ENCODE data around the gene MCRS1.
A peak's percentile ranks its signal among the peaks of the same experiment; 100 is the strongest.
"Not testable (repeated sequence)": the region's sequence is repeated elsewhere in the genome, so short reads cannot be mapped to it uniquely, and the experiment has no call there.

Gene MCRS1, protein sequence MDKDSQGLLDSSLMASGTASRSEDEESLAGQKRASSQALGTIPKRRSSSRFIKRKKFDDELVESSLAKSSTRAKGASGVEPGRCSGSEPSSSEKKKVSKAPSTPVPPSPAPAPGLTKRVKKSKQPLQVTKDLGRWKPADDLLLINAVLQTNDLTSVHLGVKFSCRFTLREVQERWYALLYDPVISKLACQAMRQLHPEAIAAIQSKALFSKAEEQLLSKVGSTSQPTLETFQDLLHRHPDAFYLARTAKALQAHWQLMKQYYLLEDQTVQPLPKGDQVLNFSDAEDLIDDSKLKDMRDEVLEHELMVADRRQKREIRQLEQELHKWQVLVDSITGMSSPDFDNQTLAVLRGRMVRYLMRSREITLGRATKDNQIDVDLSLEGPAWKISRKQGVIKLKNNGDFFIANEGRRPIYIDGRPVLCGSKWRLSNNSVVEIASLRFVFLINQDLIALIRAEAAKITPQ

DNA sequence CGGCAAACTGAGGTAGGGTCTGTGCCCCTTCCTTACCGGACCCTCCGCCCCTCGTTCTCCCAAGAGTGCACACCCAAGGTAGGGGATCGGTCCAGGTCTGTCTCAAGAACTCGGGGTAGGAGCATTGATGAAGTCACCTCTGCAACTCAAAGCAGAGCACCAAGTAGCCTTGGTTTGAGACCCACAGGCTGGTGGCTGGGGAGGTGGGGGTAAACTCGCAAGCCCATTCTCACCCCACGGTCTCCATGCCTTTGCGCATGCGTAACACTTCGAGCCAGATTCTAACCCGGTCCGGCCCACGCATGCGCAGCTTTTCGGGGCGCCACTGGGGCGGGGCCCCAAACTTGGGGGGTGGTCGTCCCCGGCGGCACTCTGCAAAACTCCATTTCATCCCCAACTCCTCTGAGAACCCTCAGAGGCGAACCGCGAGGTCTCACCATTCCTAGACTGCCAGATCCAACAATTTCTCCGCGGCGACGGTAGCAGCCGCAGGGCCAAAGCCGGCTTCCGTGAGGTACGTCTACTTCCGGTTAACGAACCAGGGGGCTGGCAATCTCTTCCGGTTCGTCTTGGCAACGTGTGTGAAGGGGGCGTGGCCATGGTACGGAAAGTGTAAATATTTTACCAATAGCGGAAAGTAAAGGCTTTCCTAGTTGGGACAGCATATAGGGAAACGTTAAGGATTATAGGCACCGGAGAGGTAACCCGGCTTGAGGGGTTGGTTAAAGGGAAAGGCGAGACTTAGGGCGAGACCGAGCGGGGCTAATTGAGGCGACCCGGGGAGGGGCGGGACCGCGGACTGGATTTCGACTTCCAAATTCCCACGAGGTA, at the start of gene MCRS1:
TSS of gene MCRS1 (minus strand) at position 532 of the 831 bp plus-strand sequence. CDS start 1,411 bp downstream, outside the sequence.
- Histone ChIP-seq H3K36me3 (ENCODE audit: insufficient read depth, low read length) (peaks cover 10% of the 10 kb centered on the region), H3K4me1 (ENCODE audit: insufficient read depth, low read length) (no peaks in the 10 kb centered on the region; the same call in 1 of the 2 replicates), H3K9me3 (ENCODE audit: control insufficient read depth, insufficient read depth, low read length) (no peaks in the 10 kb centered on the region), H3K9ac (ENCODE audit: low read depth, low read length) (peak within 1 kb of the TSS; percentile 96)

DNA sequence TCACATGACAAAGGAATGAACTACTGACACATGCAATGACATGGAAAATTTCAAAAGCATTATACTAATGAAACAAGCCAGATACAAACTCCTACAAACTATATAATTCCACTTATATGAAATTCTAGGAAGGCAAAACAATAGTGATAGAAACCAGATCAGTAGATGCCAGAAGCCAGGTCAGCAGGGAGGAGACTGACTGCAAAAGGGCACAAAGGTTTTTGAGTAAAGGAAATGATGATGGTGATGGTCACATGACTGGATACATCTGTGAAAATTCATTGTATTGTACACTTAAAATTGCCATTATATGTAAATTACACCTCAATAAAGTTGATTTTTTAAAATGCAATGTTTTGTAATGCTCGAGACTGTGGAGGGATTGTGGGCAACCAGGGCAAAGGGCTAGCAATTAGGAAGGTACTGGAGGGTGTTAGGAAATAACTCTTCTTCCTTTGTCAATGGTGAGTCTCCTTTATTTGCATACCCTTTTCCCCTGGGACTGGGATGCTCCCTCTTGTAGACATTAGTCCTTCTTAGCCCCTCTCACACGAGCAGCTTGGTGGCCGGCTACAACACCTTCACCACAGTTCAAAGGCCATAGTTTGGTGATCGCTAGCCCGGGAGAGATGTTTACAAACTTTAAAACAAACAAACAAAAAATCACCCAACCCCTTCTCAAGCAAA, 48.7 kb upstream of the MCRS1 start:
- peaks cover 6% of the 10 kb centered on the region; the same call in 1 of the 2 replicates for H3K4me1 ChIP-seq (ENCODE audit: insufficient read depth, low read length)
- H3K9ac ChIP-seq (ENCODE audit: low read depth, low read length): no peak overlapping the region
- no peaks in the 10 kb centered on the region for H3K9me3 ChIP-seq (ENCODE audit: control insufficient read depth, insufficient read depth, low read length)
- no peaks in the 10 kb centered on the region for H3K36me3 ChIP-seq (ENCODE audit: insufficient read depth, low read length)

DNA sequence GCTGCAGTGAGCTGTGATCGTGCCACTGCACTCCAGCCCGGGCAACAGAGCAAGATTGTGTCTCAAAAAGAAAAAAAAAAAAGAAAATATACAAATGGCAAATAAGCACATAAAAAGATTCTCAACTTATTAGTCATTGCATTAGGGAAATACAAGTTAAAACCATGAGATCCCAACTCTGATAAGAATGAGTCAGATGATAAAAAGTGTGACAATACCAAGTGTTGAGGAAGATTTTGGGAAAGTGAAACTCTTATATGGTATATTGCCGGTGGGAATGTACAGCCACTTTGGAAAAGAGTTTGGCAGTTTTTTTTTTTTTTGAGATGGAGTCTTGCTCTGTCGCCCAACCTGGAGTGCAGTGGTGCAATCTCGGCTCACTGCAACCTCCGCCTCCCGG, 47.8 kb upstream of the MCRS1 start:
- Histone ChIP-seq H3K9me3 (ENCODE audit: control insufficient read depth, insufficient read depth, low read length) (no peaks in the 10 kb centered on the region), H3K9ac (ENCODE audit: low read depth, low read length) (no peak overlapping the region), H3K36me3 (ENCODE audit: insufficient read depth, low read length) (no peaks in the 10 kb centered on the region), H3K4me1 (ENCODE audit: insufficient read depth, low read length) (no peaks in the 10 kb centered on the region; the same call in 1 of the 2 replicates)

DNA sequence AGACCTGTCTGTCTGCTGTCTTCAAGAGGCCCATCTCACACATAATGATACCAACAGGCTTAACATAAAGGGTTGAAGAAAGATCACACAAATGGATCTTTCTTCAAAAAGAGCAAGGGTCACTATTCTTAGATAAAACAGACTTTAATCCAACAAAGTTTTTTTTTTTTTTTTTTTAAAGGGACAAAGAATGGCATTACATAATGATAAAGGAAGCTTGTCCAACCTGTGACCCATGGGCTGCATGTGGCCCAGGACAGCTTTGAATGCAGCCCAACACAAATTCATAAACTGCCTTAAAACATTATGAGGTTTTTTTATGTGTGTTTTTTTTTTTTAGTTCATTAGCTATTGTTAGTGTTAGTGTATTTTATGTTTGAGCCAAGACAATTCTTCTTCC, 44.3 kb upstream of the MCRS1 start:
- no peak overlapping the region for H3K9ac ChIP-seq (ENCODE audit: low read depth, low read length)
- H3K36me3 ChIP-seq (ENCODE audit: insufficient read depth, low read length): no peaks in the 10 kb centered on the region
- H3K4me1 ChIP-seq (ENCODE audit: insufficient read depth, low read length): no peaks in the 10 kb centered on the region
- no peaks in the 10 kb centered on the region for H3K9me3 ChIP-seq (ENCODE audit: control insufficient read depth, insufficient read depth, low read length)

DNA sequence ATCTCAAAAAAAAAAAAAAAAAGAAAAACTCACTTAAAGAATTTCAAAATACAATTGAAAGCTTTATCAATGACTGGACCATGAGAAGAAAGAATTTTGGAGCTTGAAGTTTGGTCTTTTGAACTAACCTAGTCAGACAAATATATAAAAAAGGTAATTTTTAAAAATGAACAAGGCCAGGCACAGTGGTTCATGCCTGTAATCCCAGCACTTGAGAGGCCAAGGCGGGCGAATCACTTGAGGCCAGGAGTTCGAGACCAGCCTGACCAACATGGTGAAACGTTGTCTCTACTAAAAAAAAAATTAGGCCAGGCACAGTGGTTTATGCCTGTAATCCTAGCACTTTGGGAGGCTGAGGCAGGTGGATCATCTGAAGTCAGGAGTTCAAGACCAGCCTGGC, 42.8 kb upstream of the MCRS1 start:
- H3K4me1 ChIP-seq (ENCODE audit: insufficient read depth, low read length); H3K36me3 ChIP-seq (ENCODE audit: insufficient read depth, low read length); H3K9ac ChIP-seq (ENCODE audit: low read depth, low read length); H3K9me3 ChIP-seq (ENCODE audit: control insufficient read depth, insufficient read depth, low read length): not testable (repeated sequence)

DNA sequence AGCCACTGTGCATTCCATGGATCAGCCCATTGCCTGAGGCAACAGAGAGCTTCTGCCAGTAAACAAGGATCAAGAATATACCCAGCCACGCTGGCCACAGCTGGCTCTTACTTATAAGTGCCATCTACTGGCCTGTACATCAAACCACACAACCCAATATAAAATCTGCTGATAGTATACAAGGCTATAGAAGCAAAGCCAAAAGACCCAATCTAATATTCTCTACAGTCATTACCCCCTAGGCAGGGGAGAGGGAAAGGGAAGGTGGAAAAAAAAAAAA, 41.9 kb upstream of the MCRS1 start:
- Histone ChIP-seq H3K9me3 (ENCODE audit: control insufficient read depth, insufficient read depth, low read length) (no peaks in the 10 kb centered on the region), H3K4me1 (ENCODE audit: insufficient read depth, low read length) (peaks cover 3% of the 10 kb centered on the region; the same call in 1 of the 2 replicates), H3K9ac (ENCODE audit: low read depth, low read length) (no peak overlapping the region), H3K36me3 (ENCODE audit: insufficient read depth, low read length) (no peaks in the 10 kb centered on the region; the same call in 1 of the 2 replicates)

DNA sequence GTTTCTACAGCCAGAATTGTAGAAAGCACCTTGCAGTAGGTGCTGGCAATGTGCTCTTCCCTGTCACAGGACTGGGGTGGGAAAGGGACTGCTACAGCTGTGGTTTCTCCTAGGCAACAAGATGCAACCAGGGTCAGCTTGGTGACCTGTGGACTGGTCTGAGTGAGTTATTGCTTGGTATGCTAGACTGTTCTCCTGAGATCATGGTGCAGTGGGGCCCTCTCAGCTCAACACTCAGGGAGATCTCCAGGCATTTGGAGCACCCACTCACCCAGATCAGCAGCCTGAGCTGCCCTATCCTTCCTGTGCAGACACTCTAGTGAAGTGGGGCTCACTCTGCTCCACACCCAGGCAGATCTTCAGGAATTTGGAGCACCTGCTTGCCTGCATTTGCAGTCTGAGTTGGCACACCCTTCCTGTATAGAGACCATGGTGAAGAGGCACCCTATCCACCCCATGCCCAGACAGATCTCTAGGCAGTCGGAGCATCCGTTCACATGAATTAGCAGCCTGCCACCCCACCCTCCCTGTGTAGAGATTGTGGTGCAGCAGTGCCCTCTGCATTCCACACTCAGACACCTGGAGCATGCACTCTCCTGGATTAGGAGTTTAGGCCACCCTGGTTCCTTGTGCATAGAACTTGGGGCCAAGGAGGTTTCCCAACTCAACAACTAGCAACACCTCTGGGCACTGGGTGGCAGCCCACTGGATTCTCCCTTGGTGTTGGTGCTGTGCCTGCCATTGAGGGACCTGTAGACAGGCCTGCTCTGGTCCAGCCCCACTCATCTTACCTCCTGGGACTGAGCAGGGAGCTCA, 41.3 kb upstream of the MCRS1 start:
- H3K9me3 ChIP-seq (ENCODE audit: control insufficient read depth, insufficient read depth, low read length): no peaks in the 10 kb centered on the region
- no peaks in the 10 kb centered on the region; the same call in 1 of the 2 replicates for H3K36me3 ChIP-seq (ENCODE audit: insufficient read depth, low read length)
- peaks cover 3% of the 10 kb centered on the region; the same call in 1 of the 2 replicates for H3K4me1 ChIP-seq (ENCODE audit: insufficient read depth, low read length)
- H3K9ac ChIP-seq (ENCODE audit: low read depth, low read length): no peak overlapping the region

DNA sequence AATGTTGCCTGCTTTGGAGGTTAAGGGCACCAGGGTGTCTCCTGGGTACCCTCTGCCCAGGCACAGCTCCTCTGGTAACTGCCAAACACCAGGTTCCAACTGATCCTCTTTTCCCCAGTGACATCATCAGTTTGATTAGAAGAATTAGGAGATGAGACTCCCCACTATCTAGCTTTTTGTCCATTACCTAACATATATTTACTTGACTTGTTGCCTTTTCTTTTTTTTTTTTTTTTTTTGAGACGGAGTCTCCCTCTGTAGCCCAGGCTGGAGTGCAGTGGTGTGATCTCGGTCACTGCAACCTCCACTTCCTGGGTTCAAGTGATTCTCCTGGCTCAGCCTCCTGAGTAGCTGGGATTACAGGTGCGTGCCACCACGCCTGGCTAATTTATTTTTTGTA, 37.6 kb upstream of the MCRS1 start, which contains the start of gene FAM186B:
TSS of gene FAM186B (minus strand) at position 101 of the 400 bp plus-strand sequence. CDS start 162 bp downstream, outside the sequence.
- not testable (repeated sequence) for H3K9me3 ChIP-seq (ENCODE audit: control insufficient read depth, insufficient read depth, low read length); H3K36me3 ChIP-seq (ENCODE audit: insufficient read depth, low read length); H3K9ac ChIP-seq (ENCODE audit: low read depth, low read length); H3K4me1 ChIP-seq (ENCODE audit: insufficient read depth, low read length)

DNA sequence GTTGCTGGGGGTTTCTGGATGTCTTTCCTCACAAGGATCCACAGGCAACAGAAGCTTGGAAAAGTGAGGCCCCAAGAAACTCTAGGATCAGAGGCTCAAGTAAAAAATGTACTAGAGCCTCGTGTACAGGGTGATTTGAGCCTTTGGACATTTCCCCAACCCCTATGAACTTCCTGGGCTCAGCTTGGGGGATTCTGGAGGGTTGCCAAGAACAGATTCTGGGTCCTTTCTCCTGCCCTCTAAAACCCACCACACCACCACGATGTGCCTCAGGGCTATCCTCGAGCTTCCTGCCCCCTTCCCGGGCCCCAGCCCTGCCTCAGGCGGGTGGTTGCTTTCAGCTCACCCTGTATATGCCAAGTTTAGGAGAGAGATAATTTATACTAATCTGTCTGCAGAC, 36.9 kb upstream of the MCRS1 start:
- Histone ChIP-seq H3K36me3 (ENCODE audit: insufficient read depth, low read length) (no peaks in the 10 kb centered on the region; the same call in 1 of the 2 replicates), H3K9ac (ENCODE audit: low read depth, low read length) (no peak overlapping the region), H3K4me1 (ENCODE audit: insufficient read depth, low read length) (peaks cover 3% of the 10 kb centered on the region; the same call in 1 of the 2 replicates), H3K9me3 (ENCODE audit: control insufficient read depth, insufficient read depth, low read length) (no peaks in the 10 kb centered on the region)

DNA sequence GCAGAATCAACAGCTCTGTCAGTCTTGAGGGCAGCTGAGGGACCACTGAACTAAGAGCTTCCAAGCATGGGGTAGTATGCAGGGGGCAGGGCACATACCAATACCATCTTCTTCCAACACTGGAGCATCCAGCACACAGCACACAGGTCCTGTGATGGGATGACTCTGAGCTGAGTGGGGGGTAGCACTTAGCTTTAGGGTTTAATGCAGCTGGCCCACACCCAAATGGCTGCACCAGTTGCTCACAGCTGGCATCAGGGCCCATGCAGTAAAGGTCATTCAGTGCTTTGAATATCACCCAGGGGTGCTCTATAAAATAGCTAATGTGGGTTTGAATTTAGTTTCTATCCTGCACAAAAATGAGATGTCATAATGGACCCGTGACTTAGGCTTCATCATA, 35.8 kb upstream of the MCRS1 start:
- Histone ChIP-seq H3K9me3 (ENCODE audit: control insufficient read depth, insufficient read depth, low read length) (no peaks in the 10 kb centered on the region), H3K36me3 (ENCODE audit: insufficient read depth, low read length) (no peaks in the 10 kb centered on the region; the same call in 1 of the 2 replicates), H3K4me1 (ENCODE audit: insufficient read depth, low read length) (peaks cover 3% of the 10 kb centered on the region; the same call in 1 of the 2 replicates), H3K9ac (ENCODE audit: low read depth, low read length) (no peak overlapping the region)

DNA sequence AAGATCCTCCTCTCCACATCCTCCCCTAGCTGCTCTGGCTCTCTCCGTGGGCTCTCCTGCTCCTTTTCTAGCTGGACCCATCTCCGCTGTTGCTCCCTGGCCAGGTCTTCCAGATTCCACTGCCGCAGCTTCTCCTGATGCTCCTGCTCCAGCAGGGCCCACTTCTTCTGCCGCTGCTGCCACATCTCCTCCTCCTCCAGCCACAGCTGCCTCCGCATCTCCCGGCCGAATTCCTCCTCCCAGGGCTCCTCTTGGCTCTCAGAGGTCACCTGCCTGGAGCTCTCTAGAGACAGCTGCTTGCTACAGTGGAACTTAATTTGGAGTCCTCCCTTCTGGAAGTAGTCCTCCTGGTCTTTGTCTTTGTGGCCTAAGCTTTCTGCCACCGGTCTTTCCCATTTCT, 32.0 kb upstream of the MCRS1 start:
- no peak overlapping the region for H3K9ac ChIP-seq (ENCODE audit: low read depth, low read length)
- H3K36me3 ChIP-seq (ENCODE audit: insufficient read depth, low read length): no peaks in the 10 kb centered on the region

DNA sequence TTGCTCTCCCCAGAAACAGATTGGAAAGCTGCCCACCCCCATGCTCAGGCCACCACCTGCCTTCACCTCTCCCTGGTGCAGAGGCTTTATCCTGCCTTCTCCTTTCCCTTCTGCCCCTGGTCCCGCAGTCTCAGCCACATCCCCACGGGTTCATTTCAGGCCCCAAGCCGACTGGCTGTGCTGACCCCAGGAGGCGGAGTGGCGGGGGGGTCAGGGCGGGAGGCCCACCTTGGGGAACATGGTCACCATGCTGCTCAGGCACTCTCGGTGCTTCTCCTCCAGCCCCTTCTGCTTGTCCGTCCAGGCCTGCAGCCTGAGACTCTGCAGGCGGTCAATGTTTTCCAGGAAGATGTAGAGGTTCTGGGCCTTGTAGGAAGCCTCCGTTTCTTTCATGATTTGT, 30.6 kb upstream of the MCRS1 start:
- Histone ChIP-seq H3K4me1 (ENCODE audit: insufficient read depth, low read length) (no peaks in the 10 kb centered on the region), H3K9ac (ENCODE audit: low read depth, low read length) (no peak overlapping the region), H3K36me3 (ENCODE audit: insufficient read depth, low read length) (no peaks in the 10 kb centered on the region), H3K9me3 (ENCODE audit: control insufficient read depth, insufficient read depth, low read length) (no peaks in the 10 kb centered on the region)

More for the DNA sequence above, 32.0 kb upstream of the MCRS1 start:
- Histone ChIP-seq H3K4me1 (ENCODE audit: insufficient read depth, low read length) (no peaks in the 10 kb centered on the region), H3K9me3 (ENCODE audit: control insufficient read depth, insufficient read depth, low read length) (no peaks in the 10 kb centered on the region)

DNA sequence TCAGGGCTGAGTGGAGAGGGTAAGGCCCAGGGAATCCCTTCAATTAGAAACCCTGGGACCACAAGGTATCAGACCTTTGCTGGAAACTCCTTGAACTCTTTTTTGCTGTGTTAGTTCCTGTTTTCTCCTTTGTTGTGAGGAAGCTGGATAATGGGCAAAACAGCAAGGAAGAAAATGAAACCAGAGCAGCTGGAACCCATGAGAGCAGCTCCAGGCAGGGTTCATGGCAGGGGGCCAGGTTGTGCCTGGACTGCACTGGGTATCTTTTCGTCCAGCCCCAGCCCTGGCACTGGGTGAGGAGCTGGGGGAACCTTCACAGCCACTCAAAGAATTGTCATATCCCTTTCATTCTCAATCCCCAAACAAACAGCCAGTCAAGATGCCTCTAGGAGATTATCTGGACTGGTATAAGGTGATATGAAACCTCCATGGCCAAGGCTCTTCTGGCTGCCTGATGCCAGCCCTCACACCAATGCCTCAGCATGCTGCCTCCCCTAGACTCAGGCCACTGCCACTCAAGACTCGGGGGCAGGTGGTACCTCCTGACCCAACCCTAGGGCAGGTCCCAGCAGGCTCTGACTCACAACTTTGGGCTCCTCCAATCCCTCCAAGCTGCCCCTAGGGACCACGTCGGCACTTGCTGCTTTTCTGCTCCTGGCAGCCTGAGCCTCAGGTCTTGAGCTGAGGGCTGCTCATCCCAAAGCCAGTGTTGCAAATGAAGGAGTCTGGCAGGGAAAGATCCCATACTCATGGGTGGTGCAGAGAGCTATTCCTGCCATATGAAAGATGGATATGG, 21.0 kb upstream of the MCRS1 start:
- Histone ChIP-seq H3K36me3 (ENCODE audit: insufficient read depth, low read length) (no peaks in the 10 kb centered on the region), H3K9ac (ENCODE audit: low read depth, low read length) (no peak overlapping the region), H3K9me3 (ENCODE audit: control insufficient read depth, insufficient read depth, low read length) (no peaks in the 10 kb centered on the region), H3K4me1 (ENCODE audit: insufficient read depth, low read length) (no peaks in the 10 kb centered on the region)

Measured in ES-I3 (cell line).